HG03432 (cell line): ENCODE data around the gene VWA8.
"Not testable (repeated sequence)": the region's sequence is repeated elsewhere in the genome, so short reads cannot be mapped to it uniquely, and the experiment has no call there.

Experiments
- ATAC-seq: cut with Tn5 transposase; IDR thresholded peaks from one replicate; pipeline ENCODE4 v1.9.1; 2021; ENCODE audit warnings: mild to moderate bottlenecking, moderate library complexity; ENCODE audit not compliant: unreplicated experiment

Gene VWA8

DNA sequence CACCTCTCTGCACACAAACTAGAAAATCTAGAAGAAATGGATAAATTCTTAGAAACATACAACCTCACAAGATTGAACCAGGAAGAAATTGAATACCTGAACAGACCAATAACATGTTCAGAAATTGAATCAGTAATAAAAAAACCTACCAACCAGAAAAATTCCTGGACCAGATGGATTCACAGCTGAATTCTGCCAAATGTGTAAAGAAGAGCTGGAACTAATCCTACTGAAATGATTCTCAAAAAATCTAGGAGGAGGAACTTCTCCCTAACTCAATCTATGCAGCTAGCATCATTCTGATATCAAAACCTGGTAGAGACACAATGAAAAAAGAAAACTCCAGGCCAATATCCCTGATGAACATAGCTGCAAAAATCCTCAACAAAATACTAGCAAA lies 336.9 kb downstream of the VWA8 start:
- no peak for ATAC-seq

DNA sequence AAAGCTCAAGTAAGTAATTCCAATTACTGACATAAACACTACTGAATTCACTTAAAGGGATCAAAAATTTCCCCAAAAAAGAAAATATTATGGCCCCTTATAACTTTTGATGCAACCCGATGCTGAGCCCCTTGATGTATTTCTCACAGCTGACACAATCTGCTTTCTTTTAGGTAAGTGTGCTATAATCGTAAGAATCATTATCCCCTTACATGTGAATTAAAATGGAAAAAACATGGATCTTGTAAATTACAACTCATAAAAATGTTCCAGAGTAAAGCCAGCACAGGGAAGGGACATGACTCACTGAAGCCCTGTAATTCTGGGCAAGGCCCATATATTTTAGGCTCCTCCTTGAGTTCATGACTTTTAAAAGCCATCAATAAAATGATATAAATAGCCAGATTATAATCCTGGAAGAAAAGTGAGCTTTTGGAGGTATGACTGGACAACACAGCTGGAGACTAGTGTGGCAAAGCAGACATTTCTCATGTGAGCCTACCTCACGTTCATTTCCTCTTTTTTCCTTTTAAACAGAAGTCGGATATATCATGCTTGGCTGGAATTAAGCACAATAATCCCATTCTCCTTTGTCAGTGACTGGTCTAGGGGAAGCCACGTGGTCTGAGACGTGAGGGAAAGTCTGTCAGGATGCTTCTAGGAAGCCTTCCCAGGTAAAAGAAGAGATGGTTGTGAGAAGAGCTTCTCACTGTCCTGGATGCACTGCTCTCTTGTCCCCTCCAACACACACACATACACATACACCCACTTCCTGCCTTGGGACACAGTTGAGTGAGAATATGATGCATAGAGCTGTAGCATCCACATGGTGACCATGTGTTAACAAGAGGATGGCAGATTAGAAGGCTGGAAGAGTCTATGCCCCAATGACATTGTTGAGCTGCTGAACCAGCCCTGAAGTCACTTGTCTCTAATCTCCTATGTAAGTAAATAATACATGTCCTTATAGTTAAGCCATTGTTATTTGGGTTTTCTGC lies 338.2 kb downstream of the VWA8 start:
- no peak for ATAC-seq

GRCh38 chr13:41621716-41622431 lies 339.0 kb downstream of the VWA8 start:
- no peak for ATAC-seq

- not testable (repeated sequence) for ATAC-seq
Observed at GRCh38 chr13:41617633-41618032, 343.3 kb downstream of the VWA8 start.

GRCh38 chr13:41616151-41616550 lies 344.8 kb downstream of the VWA8 start:
- no peak for ATAC-seq

GRCh38 chr13:41615528-41615855 lies 345.4 kb downstream of the VWA8 start:
- ATAC-seq = no peak

GRCh38 chr13:41614671-41615527 lies 346.0 kb downstream of the VWA8 start:
- ATAC-seq = no peak

- no peak for ATAC-seq
Observed at GRCh38 chr13:41613984-41614661, 346.8 kb downstream of the VWA8 start.

DNA sequence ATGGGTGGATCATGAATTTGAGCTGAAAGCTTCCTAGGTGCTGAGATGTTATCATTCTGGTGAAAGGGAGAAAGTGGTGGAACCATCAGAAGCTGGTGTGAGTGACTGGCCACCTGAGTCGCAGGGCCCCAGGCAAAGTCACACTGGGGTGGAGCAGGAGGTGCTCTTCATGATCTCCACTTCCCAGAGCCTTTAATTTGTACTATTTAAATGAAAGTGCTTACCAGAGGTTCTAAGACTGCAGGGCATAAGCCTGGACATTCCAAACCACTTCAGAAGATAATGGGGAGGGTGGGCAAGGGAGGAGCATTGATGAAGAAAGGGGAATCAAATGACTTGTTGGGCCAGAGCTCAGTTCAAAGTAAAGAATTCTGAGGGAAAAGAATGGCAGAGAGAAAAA lies 347.4 kb downstream of the VWA8 start:
- ATAC-seq = no peak

- ATAC-seq = no peak
Observed at GRCh38 chr13:41611385-41611784, 349.5 kb downstream of the VWA8 start.

DNA sequence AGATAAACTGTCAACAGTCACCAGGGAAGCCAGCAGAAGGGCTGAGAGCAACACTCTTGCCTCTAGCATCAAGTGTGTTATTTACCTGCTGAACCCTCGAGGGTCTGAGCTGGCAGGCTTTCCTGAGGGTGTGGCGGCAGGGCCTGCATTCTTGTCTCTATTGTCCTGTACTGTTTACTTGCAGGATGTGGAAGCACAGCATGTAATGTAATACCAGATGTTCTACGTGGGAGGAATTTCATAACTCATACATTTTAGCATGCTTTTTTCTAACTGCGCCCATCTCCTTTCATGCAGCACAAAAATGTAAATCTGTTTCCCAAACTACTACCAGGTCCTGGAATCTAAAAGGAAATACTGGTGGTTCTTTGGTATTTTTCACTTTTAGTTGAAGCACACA lies 350.5 kb downstream of the VWA8 start:
- no peak for ATAC-seq

- ATAC-seq = no peak
Observed at GRCh38 chr13:41609828-41610227, 351.1 kb downstream of the VWA8 start.

DNA sequence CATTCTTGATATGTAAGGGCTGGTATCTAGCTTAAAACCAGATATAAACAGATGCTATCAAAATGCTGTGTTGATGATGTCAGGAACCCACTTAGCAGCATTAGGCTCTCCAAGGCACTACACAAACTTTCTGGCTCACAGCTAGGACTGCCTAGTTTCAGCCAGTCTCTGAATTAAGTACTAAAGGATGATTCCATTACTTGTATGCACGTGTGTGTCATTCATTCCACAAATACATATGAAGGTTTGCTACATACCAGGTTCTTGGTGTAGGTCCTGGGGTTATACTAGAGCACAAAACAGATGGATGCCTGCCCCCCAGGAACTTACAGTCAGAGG lies 352.1 kb downstream of the VWA8 start:
- ATAC-seq = no peak

DNA sequence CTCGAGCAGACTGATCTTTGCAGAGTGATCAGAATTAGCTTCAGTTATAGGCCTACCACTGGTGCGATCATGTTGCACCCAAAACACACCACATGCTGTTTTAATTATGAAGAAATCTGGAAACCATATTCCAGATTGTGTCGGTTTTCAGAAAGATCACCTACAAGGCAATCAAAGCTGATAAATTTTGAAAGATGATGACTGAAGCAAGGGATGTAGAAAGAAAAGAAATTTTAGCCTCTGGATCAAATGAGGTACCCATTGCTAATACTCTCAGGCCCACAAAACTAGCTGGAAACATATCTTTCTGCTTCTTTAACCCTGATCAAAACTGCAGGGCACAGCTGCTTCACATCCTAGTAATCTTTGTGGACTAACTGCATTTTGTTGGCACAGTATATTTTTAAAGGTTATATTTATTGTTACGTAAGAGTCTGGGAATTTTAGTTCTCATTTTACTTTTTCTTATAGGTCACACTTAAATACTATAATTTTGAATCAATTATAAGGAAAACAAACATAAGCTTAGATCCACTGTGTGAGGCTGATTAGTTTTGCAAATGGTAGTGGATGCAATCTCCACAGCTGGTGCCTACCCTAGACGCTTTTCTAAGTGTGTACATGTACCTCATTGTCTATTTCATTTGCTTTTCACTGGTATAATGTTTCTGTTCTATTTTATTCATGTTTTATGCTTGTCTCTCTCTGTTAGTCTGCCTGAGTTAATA lies 352.6 kb downstream of the VWA8 start:
- ATAC-seq = no peak

DNA sequence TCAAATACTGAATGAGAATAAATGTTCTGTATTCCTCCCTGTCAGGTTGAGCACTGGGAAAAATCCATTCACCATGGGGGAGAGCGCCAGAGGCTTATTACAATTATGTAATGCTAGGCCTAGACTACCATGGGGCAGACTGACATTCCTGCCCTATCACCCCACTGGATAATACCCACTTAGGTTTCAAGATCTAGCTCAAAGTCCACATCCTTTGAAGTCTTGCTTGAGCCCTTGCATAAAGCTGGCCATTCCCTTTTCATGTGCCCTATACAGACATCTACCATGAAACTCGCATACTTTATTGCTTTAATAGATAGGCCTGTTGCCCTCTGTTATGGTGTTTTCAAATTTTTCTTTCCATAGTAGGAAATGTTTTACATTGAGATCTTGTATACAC lies 354.3 kb downstream of the VWA8 start:
- no peak for ATAC-seq

DNA sequence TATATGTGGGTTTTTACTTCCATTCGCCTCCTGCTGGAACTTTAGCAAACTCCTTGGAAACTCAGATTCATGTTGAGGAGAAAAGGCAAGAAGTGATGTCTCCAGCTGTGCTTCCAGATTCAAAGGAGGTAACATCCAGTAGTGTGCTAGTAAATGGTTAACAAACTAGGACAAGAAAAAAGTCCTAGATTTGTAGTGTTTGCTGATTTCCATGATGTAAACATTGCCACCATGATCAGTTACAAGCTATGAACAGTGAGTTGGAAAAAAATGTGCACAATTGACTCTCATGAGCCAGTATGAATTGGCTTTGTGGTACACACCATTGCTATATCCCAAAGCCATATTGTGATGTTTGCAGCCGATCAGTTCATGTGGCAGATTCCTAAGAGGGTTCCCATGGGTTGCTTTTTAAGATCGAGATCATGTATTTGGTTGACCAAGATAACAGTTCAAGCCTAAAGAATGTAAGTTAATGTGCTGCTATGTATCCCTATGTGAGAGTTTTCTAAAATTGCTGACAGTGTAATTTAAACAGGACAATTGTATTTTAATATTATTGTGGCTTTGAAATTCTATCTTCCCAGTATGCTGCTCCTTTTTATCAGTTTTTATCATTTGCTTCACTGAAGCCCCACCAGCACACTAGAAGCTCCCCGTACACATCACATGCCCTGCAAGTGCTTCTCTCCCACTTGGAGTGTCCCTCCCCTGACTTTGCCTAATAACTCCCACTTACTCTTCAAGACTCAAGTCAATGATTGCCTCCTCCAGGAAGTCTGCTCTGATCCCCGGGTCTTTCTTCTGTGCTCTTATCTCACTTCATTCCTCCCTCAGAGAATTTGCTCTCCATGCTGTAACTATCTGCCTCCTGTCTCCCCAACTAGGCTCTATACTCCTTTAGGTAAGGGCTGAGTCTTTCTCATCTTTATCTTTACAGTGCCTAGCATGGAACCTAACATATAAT lies 355.3 kb downstream of the VWA8 start:
- no peak for ATAC-seq

DNA sequence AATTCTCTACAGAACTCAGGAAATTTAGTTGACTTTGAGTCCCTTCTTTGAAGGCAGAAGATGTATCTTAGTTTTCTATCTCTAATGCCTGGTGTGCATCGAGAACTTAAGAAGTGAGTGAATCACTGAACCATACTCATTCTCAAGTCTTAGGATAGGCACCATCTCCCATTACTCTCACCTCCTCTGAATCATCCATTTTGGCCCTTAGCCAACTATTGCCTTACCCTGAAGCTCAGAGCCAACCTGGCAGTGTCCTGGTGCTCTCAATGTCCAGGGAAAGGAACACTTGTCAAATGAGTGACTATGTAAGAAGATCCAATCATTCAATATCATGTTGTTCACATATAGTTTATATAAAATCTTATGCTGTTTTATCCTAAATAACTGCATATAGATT lies 357.0 kb downstream of the VWA8 start:
- no peak for ATAC-seq

- ATAC-seq = no peak
Observed at GRCh38 chr13:41601718-41602445, 359.0 kb downstream of the VWA8 start.
